GM21717 (cell line): ENCODE data around the gene NEU2.

ENCODE experiments used
- ATAC-seq: cut with Tn5 transposase; IDR thresholded peaks from one replicate; pipeline ENCODE4 v1.9.1; 2021; ENCODE audit warnings: mild to moderate bottlenecking, moderate library complexity; ENCODE audit not compliant: unreplicated experiment

NEU2 gene

GRCh38 chr2:233032551-233033320 lies at the start of gene NEU2:
NEU2 (plus strand) TSS chr2:233032672; CDS start chr2:233032672, 0 bp downstream.
- ATAC-seq: no peak

- no peak for ATAC-seq
Observed at GRCh38 chr2:232982926-232983668, 49.4 kb upstream of the NEU2 start.

- no peak for ATAC-seq
Observed at GRCh38 chr2:232983669-232984140, 48.8 kb upstream of the NEU2 start.

GRCh38 chr2:232984451-232985207 lies 47.8 kb upstream of the NEU2 start:
- no peak for ATAC-seq

- no peak for ATAC-seq
Observed at GRCh38 chr2:232986155-232986554, 46.3 kb upstream of the NEU2 start.

- no peak for ATAC-seq
Observed at GRCh38 chr2:232993231-232993821, 39.1 kb upstream of the NEU2 start.

- ATAC-seq: no peak
Observed at GRCh38 chr2:232994446-232994845, 38.0 kb upstream of the NEU2 start.

- no peak for ATAC-seq
Observed at GRCh38 chr2:232997749-232998665, 34.5 kb upstream of the NEU2 start.

GRCh38 chr2:232998666-232998985 lies 33.8 kb upstream of the NEU2 start:
- ATAC-seq: no peak

GRCh38 chr2:232999354-232999753 lies 33.1 kb upstream of the NEU2 start:
- no peak for ATAC-seq

- ATAC-seq: no peak
Observed at GRCh38 chr2:233000886-233001750, 31.4 kb upstream of the NEU2 start.

- ATAC-seq: no peak
Observed at GRCh38 chr2:233002829-233003657, 29.4 kb upstream of the NEU2 start.

- no peak for ATAC-seq
Observed at GRCh38 chr2:233003658-233004555, 28.6 kb upstream of the NEU2 start.

GRCh38 chr2:233005096-233005495 lies 27.4 kb upstream of the NEU2 start:
- ATAC-seq: no peak

- no peak for ATAC-seq
Observed at GRCh38 chr2:233006648-233007047, 25.8 kb upstream of the NEU2 start.

GRCh38 chr2:233007270-233007669 lies 25.2 kb upstream of the NEU2 start:
- ATAC-seq: no peak

GRCh38 chr2:233007739-233008138 lies 24.7 kb upstream of the NEU2 start:
- no peak for ATAC-seq
